Measurements from ENCODE around the gene USP25.

GRCh38 chr21:15735409-15735808 lies 5.6 kb downstream of the USP25 start:
- TF ChIP-seq CTCF (conservative IDR thresholded peaks at IDR 0.05 in 1 of 2, IDR thresholded peaks at IDR 0.05 in 1 of 2; ENCODE audit: extremely low read depth in 1 of 2, insufficient read depth in 1 of 2, low read depth in 1 of 2, low read length in 2 of 2) (no peak), EZH2 (IDR thresholded peaks at IDR 0.05; ENCODE audit: borderline replicate concordance, low read length) (no peak)

All from mammary epithelial cell (primary cell).